Measurements from ENCODE around the gene SLC25A10.
A peak's percentile ranks its signal among the peaks of the same experiment; 100 is the strongest.

The SLC25A10 gene

GRCh38 chr17:81696218-81696941 lies 15.7 kb upstream of the SLC25A10 start:
- Histone ChIP-seq H3K36me3 (ENCODE audit: control insufficient read depth in 2 of 2, insufficient read depth in 2 of 2, low read length in 2 of 2) (peaks cover 35 to 56% of the 10 kb centered on the region in 2 donors), H3K27me3 (ENCODE audit: control insufficient read depth in 1 of 2, insufficient read depth in 2 of 2, low read length in 2 of 2) (no peaks in the 10 kb centered on the region), H3K4me1 (ENCODE audit: control insufficient read depth, insufficient read depth, low read length) (peaks cover 5% of the 10 kb centered on the region), H3K9me3 (ENCODE audit: control insufficient read depth in 2 of 2, low read length in 2 of 2) (no peaks in the 10 kb centered on the region), H3K9ac (ENCODE audit: low read length in 2 of 2) (no peak overlapping the region), H3K4me3 (ENCODE audit: low read length in 2 of 2) (no peak overlapping the region), H3K27ac (ENCODE audit: low read length) (no peak overlapping the region)

DNA sequence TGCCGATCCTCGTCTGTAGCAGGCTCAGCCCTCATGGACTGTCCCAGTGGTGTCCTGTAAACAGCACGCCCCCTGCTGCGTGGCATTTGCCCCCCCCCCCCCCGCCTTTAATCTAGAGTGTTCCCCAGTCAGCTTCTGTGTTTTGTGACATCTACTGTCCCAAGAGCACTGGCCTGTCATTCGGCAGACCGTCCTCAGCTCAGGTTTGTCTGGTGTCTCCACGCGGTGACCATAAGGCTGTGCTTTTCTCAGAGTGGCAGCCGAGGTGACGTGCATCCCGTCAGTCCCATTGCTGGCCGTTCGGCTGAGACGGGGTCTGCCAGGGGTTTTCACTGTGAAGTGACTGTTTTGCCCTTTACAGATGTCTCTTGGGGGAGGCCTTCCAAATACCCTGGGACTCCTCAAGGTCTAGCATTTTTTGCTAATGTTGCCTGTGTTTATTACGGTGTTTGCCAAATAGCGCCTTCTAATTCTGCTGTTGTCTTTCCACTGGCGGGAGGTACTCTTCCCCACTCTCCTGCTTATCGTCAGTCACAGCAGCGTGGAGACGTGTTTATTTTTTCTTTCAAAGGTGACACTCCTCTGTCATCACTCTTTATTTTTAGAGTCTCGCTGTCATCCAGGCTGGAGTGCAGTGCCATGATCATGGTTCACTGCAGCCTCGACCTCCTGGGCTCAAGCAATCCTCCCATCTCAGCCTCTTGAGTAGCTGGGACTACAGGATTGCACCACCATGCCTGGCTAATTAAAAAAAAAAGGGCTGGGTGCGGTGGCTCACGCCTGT lies 14.6 kb upstream of the SLC25A10 start:
- Histone ChIP-seq H3K9ac (ENCODE audit: low read length in 2 of 2) (no peak overlapping the region), H3K36me3 (ENCODE audit: control insufficient read depth in 2 of 2, insufficient read depth in 2 of 2, low read length in 2 of 2) (peaks cover 33 to 48% of the 10 kb centered on the region in 2 donors), H3K27ac (ENCODE audit: low read length) (no peak overlapping the region), H3K27me3 (ENCODE audit: control insufficient read depth in 1 of 2, insufficient read depth in 2 of 2, low read length in 2 of 2) (no peaks in the 10 kb centered on the region), H3K4me1 (ENCODE audit: control insufficient read depth, insufficient read depth, low read length) (peaks cover 16% of the 10 kb centered on the region), H3K4me3 (ENCODE audit: low read length in 2 of 2) (no peak overlapping the region), H3K9me3 (ENCODE audit: control insufficient read depth in 2 of 2, low read length in 2 of 2) (no peaks in the 10 kb centered on the region)

- Histone ChIP-seq H3K9me3 (ENCODE audit: control insufficient read depth in 2 of 2, low read length in 2 of 2) (no peaks in the 10 kb centered on the region), H3K27ac (ENCODE audit: low read length) (no peak overlapping the region), H3K9ac (ENCODE audit: low read length in 2 of 2) (no peak overlapping the region), H3K27me3 (ENCODE audit: control insufficient read depth in 1 of 2, insufficient read depth in 2 of 2, low read length in 2 of 2) (no peaks in the 10 kb centered on the region), H3K36me3 (ENCODE audit: control insufficient read depth in 2 of 2, insufficient read depth in 2 of 2, low read length in 2 of 2) (peaks cover 24 to 33% of the 10 kb centered on the region in 2 donors), H3K4me3 (ENCODE audit: low read length in 2 of 2) (no peak overlapping the region), H3K4me1 (ENCODE audit: control insufficient read depth, insufficient read depth, low read length) (peaks cover 31% of the 10 kb centered on the region)
These were observed 11.5 kb upstream of the SLC25A10 start for GRCh38 chr17:81700353-81701287.

GRCh38 chr17:81701288-81702071 lies 10.6 kb upstream of the SLC25A10 start:
- H3K36me3 ChIP-seq (ENCODE audit: control insufficient read depth in 2 of 2, insufficient read depth in 2 of 2, low read length in 2 of 2) = peaks cover 23 to 30% of the 10 kb centered on the region in 2 donors
- no peaks in the 10 kb centered on the region for H3K27me3 ChIP-seq (ENCODE audit: control insufficient read depth in 1 of 2, insufficient read depth in 2 of 2, low read length in 2 of 2)
- no peak overlapping the region for H3K9ac ChIP-seq (ENCODE audit: low read length in 2 of 2)
- no peaks in the 10 kb centered on the region for H3K9me3 ChIP-seq (ENCODE audit: control insufficient read depth in 2 of 2, low read length in 2 of 2)
- peaks cover 31% of the 10 kb centered on the region for H3K4me1 ChIP-seq (ENCODE audit: control insufficient read depth, insufficient read depth, low read length)
- H3K27ac ChIP-seq (ENCODE audit: low read length) = no peak overlapping the region
- peak overlapping the region in 1 of 2 donors; percentile 92 for H3K4me3 ChIP-seq (ENCODE audit: low read length in 2 of 2)

- peak within 1 kb of the TSS; percentile 92 to 96 for H3K4me3 ChIP-seq (ENCODE audit: low read length in 2 of 2)
- peak within 1 kb of the TSS; percentile 88 for H3K27ac ChIP-seq (ENCODE audit: low read length)
- peaks cover 22 to 23% of the 10 kb centered on the region in 2 donors for H3K36me3 ChIP-seq (ENCODE audit: control insufficient read depth in 2 of 2, insufficient read depth in 2 of 2, low read length in 2 of 2)
- peaks cover 31% of the 10 kb centered on the region for H3K4me1 ChIP-seq (ENCODE audit: control insufficient read depth, insufficient read depth, low read length)
- H3K27me3 ChIP-seq (ENCODE audit: control insufficient read depth in 1 of 2, insufficient read depth in 2 of 2, low read length in 2 of 2) = no peaks in the 10 kb centered on the region
- H3K9ac ChIP-seq (ENCODE audit: low read length in 2 of 2) = peak within 1 kb of the TSS; percentile 96 to 98
- H3K9me3 ChIP-seq (ENCODE audit: control insufficient read depth in 2 of 2, low read length in 2 of 2) = no peaks in the 10 kb centered on the region
These were observed 8.9 kb upstream of the SLC25A10 start, which contains the start of gene MRPL12 for GRCh38 chr17:81702934-81703746. Gene MRPL12, plus strand, starts transcription at chr17:81703367. Its CDS starts 135 bp downstream, at chr17:81703502.

DNA sequence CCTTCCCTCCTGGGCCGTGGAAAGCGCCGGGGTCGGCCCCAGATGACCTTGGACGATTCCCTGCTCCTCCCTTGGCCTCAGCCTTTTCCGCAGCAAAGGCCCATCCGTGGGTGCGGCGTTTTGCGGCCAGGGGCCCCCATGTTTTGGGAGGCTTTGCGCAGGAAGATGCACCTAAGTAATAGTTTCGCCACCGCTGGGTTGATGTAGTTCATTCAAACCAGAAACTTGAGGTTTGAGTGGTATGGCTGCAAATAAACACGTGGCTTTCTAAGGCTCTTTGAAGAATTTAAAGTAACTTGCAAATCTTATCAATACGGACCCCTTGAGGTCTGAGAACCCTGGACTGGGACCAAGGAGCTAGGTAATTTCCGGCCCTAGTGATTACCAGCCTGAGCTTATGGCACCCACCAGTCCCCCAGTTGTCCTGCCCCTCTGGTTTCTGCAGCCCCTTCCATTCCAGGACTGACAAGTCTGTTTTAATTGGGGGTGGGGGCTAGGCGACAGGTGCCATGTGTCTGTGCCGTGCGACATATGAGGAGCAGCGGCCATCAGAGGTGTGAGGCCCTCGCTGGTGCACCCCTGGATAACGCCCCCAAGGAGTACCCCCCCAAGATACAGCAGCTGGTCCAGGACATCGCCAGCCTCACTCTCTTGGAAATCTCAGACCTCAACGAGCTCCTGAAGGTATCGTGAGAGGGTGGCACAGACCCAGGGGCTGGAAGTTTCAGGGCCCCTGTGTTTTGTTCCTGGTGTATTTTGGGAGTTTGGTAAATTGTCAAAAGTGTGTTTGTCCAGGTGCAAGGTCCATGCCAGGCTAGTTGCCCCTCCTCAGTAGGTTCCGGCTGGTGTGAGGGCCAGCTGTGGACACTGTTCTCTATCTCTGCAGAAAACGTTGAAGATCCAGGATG lies 8.1 kb upstream of the SLC25A10 start:
- Histone ChIP-seq H3K36me3 (ENCODE audit: control insufficient read depth in 2 of 2, insufficient read depth in 2 of 2, low read length in 2 of 2) (peaks cover 14 to 19% of the 10 kb centered on the region in 2 donors), H3K9me3 (ENCODE audit: control insufficient read depth in 2 of 2, low read length in 2 of 2) (no peaks in the 10 kb centered on the region), H3K4me3 (ENCODE audit: low read length in 2 of 2) (peak overlapping the region; percentile 92 to 96), H3K9ac (ENCODE audit: low read length in 2 of 2) (peak overlapping the region; percentile 96 to 98), H3K4me1 (ENCODE audit: control insufficient read depth, insufficient read depth, low read length) (peaks cover 31% of the 10 kb centered on the region), H3K27me3 (ENCODE audit: control insufficient read depth in 1 of 2, insufficient read depth in 2 of 2, low read length in 2 of 2) (no peaks in the 10 kb centered on the region), H3K27ac (ENCODE audit: low read length) (peak overlapping the region; percentile 88)

- H3K4me3 ChIP-seq (ENCODE audit: low read length in 2 of 2) = no peak overlapping the region
- peaks cover 13 to 17% of the 10 kb centered on the region in 2 donors for H3K36me3 ChIP-seq (ENCODE audit: control insufficient read depth in 2 of 2, insufficient read depth in 2 of 2, low read length in 2 of 2)
- H3K9me3 ChIP-seq (ENCODE audit: control insufficient read depth in 2 of 2, low read length in 2 of 2) = no peaks in the 10 kb centered on the region
- H3K27me3 ChIP-seq (ENCODE audit: control insufficient read depth in 1 of 2, insufficient read depth in 2 of 2, low read length in 2 of 2) = peaks cover 0 to 2% of the 10 kb centered on the region in 2 donors
- peaks cover 38% of the 10 kb centered on the region for H3K4me1 ChIP-seq (ENCODE audit: control insufficient read depth, insufficient read depth, low read length)
- no peak overlapping the region for H3K9ac ChIP-seq (ENCODE audit: low read length in 2 of 2)
- H3K27ac ChIP-seq (ENCODE audit: low read length) = no peak overlapping the region
These were observed 6.4 kb upstream of the SLC25A10 start for GRCh38 chr17:81705518-81706231.

GRCh38 chr17:81706232-81706611 lies 5.9 kb upstream of the SLC25A10 start:
- Histone ChIP-seq H3K4me3 (ENCODE audit: low read length in 2 of 2) (no peak overlapping the region), H3K36me3 (ENCODE audit: control insufficient read depth in 2 of 2, insufficient read depth in 2 of 2, low read length in 2 of 2) (peaks cover 13 to 14% of the 10 kb centered on the region in 2 donors), H3K9ac (ENCODE audit: low read length in 2 of 2) (no peak overlapping the region), H3K27me3 (ENCODE audit: control insufficient read depth in 1 of 2, insufficient read depth in 2 of 2, low read length in 2 of 2) (peaks cover 0 to 6% of the 10 kb centered on the region in 2 donors), H3K9me3 (ENCODE audit: control insufficient read depth in 2 of 2, low read length in 2 of 2) (no peaks in the 10 kb centered on the region), H3K27ac (ENCODE audit: low read length) (no peak overlapping the region), H3K4me1 (ENCODE audit: control insufficient read depth, insufficient read depth, low read length) (peaks cover 40% of the 10 kb centered on the region)
